GM12878 (cell line): ENCODE measurements around the gene LRRC40. TPM values are rescaled to one million over a fixed set of nuclear protein-coding genes. Genes with fewer than 3 reads are reported as not detected.

Experiments
- ATAC-seq: fragments of 200-7000 bp; cut with Tn5 transposase; 3 replicates; pipeline ENCODE4 v1.9.1; 2020; ENCODE audit warnings: mild to moderate bottlenecking, moderate library complexity
- BruUV-seq: library from RNA; stranded (reverse); fragments of 400-500 nt; replicated peaks from 2 replicates; lab custom pipeline; 2021; lab: Mats Ljungman, UMichigan
- CTCF ChIA-PET: fragments of 300-600 bp; sonication (Branson Sonifier 250); formaldehyde crosslinking; extraction: SDS; loops from one replicate; lab custom pipeline; 2021; ENCODE audit warnings: inconsistent platforms; lab: Yijun Ruan, JAX
- POLR2A ChIA-PET: fragments of 350-600 bp; formaldehyde crosslinking; extraction: SDS; loops from one replicate; lab custom pipeline; 2021; ENCODE audit warnings: inconsistent platforms; lab: Charles Lee
- RAD21 ChIA-PET: fragments of 300-600 bp; sonication (Branson Sonifier 250); formaldehyde crosslinking; loops from one replicate; lab custom pipeline; 2023; ENCODE audit warnings: antibody characterized with exemption; ENCODE audit not compliant: unreplicated experiment; lab: Charles Lee
- SMC1A ChIA-PET: fragments of 300-600 bp; sonication (Branson Sonifier 250); formaldehyde crosslinking; loops from one replicate; lab custom pipeline; 2023; ENCODE audit not compliant: unreplicated experiment, uncharacterized antibody; lab: Charles Lee
- DNase-seq: peaks from one replicate; pipeline ENCODE4 v3.0.0-alpha.2; 2011; ENCODE audit warnings: low read depth, low spot score
- FAIRE-seq: peaks from 3 replicates; lab custom pipeline; 2011; peaks lifted over from hg19 to GRCh38; lab: Jason Lieb, UNC
- H2AFZ ChIP-seq: 2 replicates; pipeline ENCODE4 v1.6.0; 2011; ENCODE audit warnings: low read depth, low read length, control low read depth; ENCODE audit not compliant: control insufficient read depth
- H3K27ac ChIP-seq: 2 replicates; pipeline ENCODE4 v1.5.1; 2011; ENCODE audit warnings: control low read depth; ENCODE audit not compliant: control insufficient read depth, insufficient read depth
- H3K27me3 ChIP-seq, 2 experiments: replicated peaks in 1 of 2; 2 replicates each; pipeline versions ENCODE4 v1.6.0 to v1.6.1; 2011; ENCODE audit warnings: low read length in 1 of 2; ENCODE audit not compliant: control insufficient read depth in 2 of 2, insufficient read depth in 2 of 2
- H3K36me3 ChIP-seq, 2 experiments: 2 replicates each; pipeline ENCODE4 v1.5.1; 2011; ENCODE audit warnings: low read length in 1 of 2; ENCODE audit not compliant: control insufficient read depth in 2 of 2, insufficient read depth in 2 of 2
- H3K4me1 ChIP-seq: 2 replicates; pipeline ENCODE4 v1.6.1; 2011; ENCODE audit warnings: mild to moderate bottlenecking, low read length, moderate library complexity, mixed read lengths; ENCODE audit not compliant: control insufficient read depth, insufficient read depth
- H3K4me2 ChIP-seq: 2 replicates; pipeline ENCODE4 v1.6.0; 2011; ENCODE audit warnings: control low read depth; ENCODE audit not compliant: control insufficient read depth, insufficient read depth
- H3K4me3 ChIP-seq: fragments of 200-600 bp; sonication (generic); 2 replicates; pipeline ENCODE4 v1.5.1; 2016
- H3K79me2 ChIP-seq: 2 replicates; pipeline ENCODE4 v1.6.0; 2011; ENCODE audit warnings: low read length; ENCODE audit not compliant: control insufficient read depth, insufficient read depth
- H3K9ac ChIP-seq: 2 replicates; pipeline ENCODE4 v1.8.0; 2011; ENCODE audit warnings: low read length, control low read depth, mixed read lengths; ENCODE audit not compliant: control insufficient read depth, insufficient read depth
- H3K9me3 ChIP-seq: replicated peaks from 3 replicates; pipeline ENCODE4 v1.5.1; 2011; ENCODE audit warnings: mild to moderate bottlenecking, low read length; ENCODE audit not compliant: control insufficient read depth, insufficient read depth
- H4K20me1 ChIP-seq: 2 replicates; pipeline ENCODE4 v1.6.0; 2011; ENCODE audit not compliant: control insufficient read depth, insufficient read depth
- ATF7 ChIP-seq: fragments of 450-650 bp; IDR thresholded peaks from 2 replicates; pipeline ENCODE4 v1.6.1; 2016; ENCODE audit warnings: low read depth, mild to moderate bottlenecking
- BACH1 ChIP-seq: fragments of 450-650 bp; IDR thresholded peaks from 2 replicates; pipeline ENCODE4 v1.6.1; 2017; ENCODE audit warnings: mild to moderate bottlenecking, borderline replicate concordance
- BCL11A ChIP-seq: IDR thresholded peaks from 2 replicates; pipeline ENCODE4 v1.6.1; 2011; ENCODE audit warnings: low read depth, low read length
- IKZF1 ChIP-seq: fragments of 450-650 bp; conservative IDR thresholded peaks from 2 replicates; pipeline ENCODE4 v1.6.1; 2017; ENCODE audit warnings: antibody characterized with exemption, mild to moderate bottlenecking
- IKZF2 ChIP-seq, 2 experiments: fragments of 450-650 bp; IDR thresholded peaks; 2 replicates each; pipeline ENCODE4 v1.6.1; 2017; ENCODE audit warnings: mild to moderate bottlenecking in 2 of 2, moderate library complexity in 2 of 2
- IRF4 ChIP-seq: IDR thresholded peaks from 2 replicates; pipeline ENCODE4 v1.6.1; 2011; ENCODE audit warnings: low read depth, low read length
- JUNB ChIP-seq: IDR thresholded peaks from 2 replicates; pipeline ENCODE4 v1.6.1; 2016; ENCODE audit warnings: antibody characterized with exemption, mild to moderate bottlenecking
- KDM1A ChIP-seq: fragments of 200-600 bp; sonication (generic); IDR thresholded peaks from 2 replicates; pipeline ENCODE4 v1.6.1; 2016; ENCODE audit warnings: borderline replicate concordance
- MEF2B ChIP-seq: fragments of 450-650 bp; IDR thresholded peaks from 2 replicates; pipeline ENCODE4 v1.6.1; 2018; ENCODE audit warnings: mild to moderate bottlenecking, moderate library complexity; ENCODE audit not compliant: partially characterized antibody, poor library complexity, severe bottlenecking
- MTA2 ChIP-seq: fragments of 450-650 bp; IDR thresholded peaks from 2 replicates; pipeline ENCODE4 v1.6.1; 2016; ENCODE audit warnings: low read depth, mild to moderate bottlenecking, moderate library complexity
- RELB ChIP-seq: fragments of 450-650 bp; IDR thresholded peaks from 2 replicates; pipeline ENCODE4 v1.6.1; 2017; ENCODE audit warnings: low read depth, mild to moderate bottlenecking, moderate library complexity
- RUNX3 ChIP-seq: IDR thresholded peaks from 2 replicates; pipeline ENCODE4 v1.6.1; 2012; ENCODE audit warnings: low read length, inconsistent platforms
- SP1 ChIP-seq: IDR thresholded peaks from one replicate; pipeline ENCODE4 v1.6.1; 2011; ENCODE audit warnings: low read depth, low read length
- SPI1 ChIP-seq: IDR thresholded peaks from 2 replicates; pipeline ENCODE4 v1.6.1; 2011; ENCODE audit warnings: low read depth, mild to moderate bottlenecking, low read length, moderate library complexity, borderline replicate concordance; ENCODE audit not compliant: insufficient read depth
- TCF3 ChIP-seq: IDR thresholded peaks from 2 replicates; pipeline ENCODE4 v1.6.1; 2012; ENCODE audit warnings: low read depth, mild to moderate bottlenecking, low read length, borderline replicate concordance; ENCODE audit not compliant: insufficient read depth
- USF2 ChIP-seq: IDR thresholded peaks from 2 replicates; pipeline ENCODE4 v1.6.1; 2011; ENCODE audit warnings: low read depth, low read length, improper control_type of control experiment, borderline replicate concordance
- WRNIP1 ChIP-seq: IDR thresholded peaks from 2 replicates; pipeline ENCODE4 v1.6.1; 2011; ENCODE audit warnings: low read depth, low read length, improper control_type of control experiment, borderline replicate concordance
- WGBS: methylation state at CpG from one replicate; pipeline ENCODE4 v1.1.6; 2016; ENCODE audit warnings: low lambda C conversion rate; ENCODE audit not compliant: insufficient replicate concordance, insufficient coverage; ENCODE audit errors: missing lambda C conversion rate; 5-methylcytosine and 5-hydroxymethylcytosine counted together
- in situ Hi-C: fragments of 300-500 bp; cut with MboI; formaldehyde crosslinking; loops from 9 replicates; pipeline ENCODE4 v1.14.3; 2018; ENCODE audit warnings: mixed read lengths
- intact Hi-C: fragments of 100-400 bp; cut with micrococcal nuclease; formaldehyde crosslinking; loops from one replicate; pipeline ENCODE4 v1.14.2; 2022; ENCODE audit not compliant: unreplicated experiment
- polyA plus RNA-seq, 11 experiments: library from polyadenylated mRNA; depleted of rRNA in 4 of 11; unstranded in 6 of 11; stranded (reverse) in 5 of 11; fragments of >200 nt; fragmentation: Nextera tagmentation in 4 of 11; fragmentation: Illumina TruSeq in 1 of 11; extraction: Ambion mirVana in 4 of 11; extraction: Trizol in 1 of 11; gene quantifications; 1 replicate in 1 of 11; 2 replicates in 10 of 11; pipeline versions ENCODE4 v1.2.1 to v1.2.3, GENCODE V29; 2011 to 2016; ENCODE audit warnings: inconsistent platforms in 2 of 11, missing spikeins in 2 of 11, low read depth in 1 of 11
- total RNA-seq, 4 experiments: library from RNA; depleted of rRNA in 3 of 4; stranded (reverse); fragments of >200 nt in 3 of 4; fragmentation: Illumina TruSeq in 1 of 4; extraction: Trizol in 1 of 4; gene quantifications; 2 replicates each; pipeline versions ENCODE4 v1.2.1 to v1.2.3, GENCODE V29; 2013 to 2021
- TF ChIP-seq, protein P1 (sequence below): IDR thresholded peaks from 2 replicates; pipeline ENCODE4 v1.6.1; 2011; ENCODE audit warnings: mild to moderate bottlenecking, low read depth, low read length, moderate library complexity; ENCODE audit not compliant: insufficient replicate concordance
- TF ChIP-seq, protein P2 (sequence below): IDR thresholded peaks from 2 replicates; pipeline ENCODE4 v1.6.1; 2011; ENCODE audit warnings: low read depth, mild to moderate bottlenecking, low read length, moderate library complexity, borderline replicate concordance; ENCODE audit errors: extremely low read depth
- TF ChIP-seq, protein P3 (sequence below): IDR thresholded peaks from 2 replicates; pipeline ENCODE4 v1.6.1; 2012; ENCODE audit warnings: low read depth, low read length, improper control_type of control experiment

The LRRC40 gene
- total and polyA plus RNA-seq, 10 of the 15 experiments (the other 5 are each of a cell fraction or from before 2014, with no cell fraction given): 19.5 to 44.3 (median 30.9) TPM

DNA sequence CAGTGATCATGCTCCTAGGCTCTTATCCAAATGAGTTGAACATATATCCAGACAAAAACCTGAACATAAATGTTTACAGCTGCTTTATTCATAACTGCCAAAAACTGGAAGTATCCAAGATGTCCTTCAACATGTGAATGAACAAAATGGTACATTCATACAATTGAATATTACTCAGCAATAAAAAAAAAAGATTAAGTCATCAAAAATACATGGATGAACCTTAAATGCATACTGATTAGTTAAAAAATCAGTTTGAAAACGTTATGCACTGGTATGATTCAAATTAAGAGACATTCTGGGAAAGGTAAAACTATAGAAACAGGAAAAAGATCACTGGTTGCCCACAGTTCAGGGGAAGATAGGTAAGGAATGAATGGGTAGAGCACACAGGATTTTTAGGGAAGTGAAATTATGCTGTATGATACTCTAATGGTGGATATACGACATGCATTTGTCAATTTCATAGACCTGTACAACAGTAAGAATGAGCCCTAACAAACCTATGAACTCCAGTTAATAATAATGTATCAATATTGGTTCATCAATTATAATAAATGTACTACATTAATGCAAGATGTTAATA lies 3.1 kb downstream of the LRRC40 start:
- Histone ChIP-seq H3K9me3 (no peaks in the 10 kb centered on the region), H3K36me3 (no peaks in the 10 kb centered on the region; a peak in 1 of 4 replicates), H4K20me1 (no peaks in the 10 kb centered on the region), H3K4me3 (no peak overlapping the region), H3K27ac (peak overlapping the region; percentile 19; the same call in 1 of the 2 replicates), H3K9ac (no peak overlapping the region), H3K4me2 (peak overlapping the region; percentile 61), H3K4me1 (peaks cover 4% of the 10 kb centered on the region; the same call in 1 of the 2 replicates), H3K79me2 (peaks cover 84% of the 10 kb centered on the region), H3K27me3 (no peaks in the 10 kb centered on the region), H2AFZ (no peak overlapping the region)
- no peak for FAIRE-seq
- TF ChIP-seq WRNIP1 (no peak), BACH1 (no peak), RUNX3 (peak; percentile 24; the same call in 1 of the 2 replicates), SPI1 (peak; percentile 89), SP1 (no peak), KDM1A (no peak), RELB (peak; percentile 44; the same call in 1 of the 2 replicates), IRF4 (no peak), IKZF1 (peak; percentile 51; the same call in 1 of the 2 replicates), MTA2 (0 out of 2 replicates have a peak, but pooled peaks have one; percentile 24), MEF2B (no peak), ATF7 (peak; percentile 36; the same call in 1 of the 2 replicates), USF2 (no peak), BCL11A (no peak), JUNB (0 out of 2 replicates have a peak, but pooled peaks have one; percentile 30), IKZF2 (IDR thresholded peaks at IDR 0.05) (peak; percentile 44 to 64; a peak in 2 of 4 replicates), TCF3 (no peak)
- TF ChIP-seq, protein P1, sequence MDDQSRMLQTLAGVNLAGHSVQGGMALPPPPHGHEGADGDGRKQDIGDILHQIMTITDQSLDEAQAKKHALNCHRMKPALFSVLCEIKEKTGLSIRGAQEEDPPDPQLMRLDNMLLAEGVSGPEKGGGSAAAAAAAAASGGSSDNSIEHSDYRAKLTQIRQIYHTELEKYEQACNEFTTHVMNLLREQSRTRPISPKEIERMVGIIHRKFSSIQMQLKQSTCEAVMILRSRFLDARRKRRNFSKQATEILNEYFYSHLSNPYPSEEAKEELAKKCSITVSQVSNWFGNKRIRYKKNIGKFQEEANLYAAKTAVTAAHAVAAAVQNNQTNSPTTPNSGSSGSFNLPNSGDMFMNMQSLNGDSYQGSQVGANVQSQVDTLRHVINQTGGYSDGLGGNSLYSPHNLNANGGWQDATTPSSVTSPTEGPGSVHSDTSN: no peak
- TF ChIP-seq, protein P2, sequence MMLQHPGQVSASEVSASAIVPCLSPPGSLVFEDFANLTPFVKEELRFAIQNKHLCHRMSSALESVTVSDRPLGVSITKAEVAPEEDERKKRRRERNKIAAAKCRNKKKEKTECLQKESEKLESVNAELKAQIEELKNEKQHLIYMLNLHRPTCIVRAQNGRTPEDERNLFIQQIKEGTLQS: no peak
- TF ChIP-seq, protein P3, sequence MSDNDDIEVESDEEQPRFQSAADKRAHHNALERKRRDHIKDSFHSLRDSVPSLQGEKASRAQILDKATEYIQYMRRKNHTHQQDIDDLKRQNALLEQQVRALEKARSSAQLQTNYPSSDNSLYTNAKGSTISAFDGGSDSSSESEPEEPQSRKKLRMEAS: no peak
- intact Hi-C loops: loop anchor here (10.0 kb wide), 1 partner anchor 213 kb away; the partner anchor contains the start of gene CTH
- POLR2A ChIA-PET: interaction anchor here (1.0 to 1.6 kb wide), 2 partner anchors 19 to 37 kb away, joined by 3 to 10 read pairs; partner anchors contain the start of gene SRSF11
- in situ Hi-C loops: no loop called here
- SMC1A ChIA-PET: interaction anchor here (1.2 to 1.5 kb wide), 3 partner anchors 8 to 210 kb away, joined by 3 to 4 read pairs (median 3); no protein-coding TSS in a partner anchor
- RAD21 ChIA-PET: no interaction called here
- no TSS peak for BruUV-seq
- peak; percentile 60 for ATAC-seq
- DNase-seq: no peak
- CTCF ChIA-PET: interaction anchor here (0.6 kb wide), 1 partner anchor 12 kb away, joined by 3 read pairs; no protein-coding TSS in a partner anchor
- WGBS: 0% methylated on average over 2 of the region's 2 CpGs
